SKM-1 (cell line): ENCODE results near the gene CRMP1.
"Not testable (repeated sequence)": the region's sequence is repeated elsewhere in the genome, so short reads cannot be mapped to it uniquely, and the experiment has no call there.

Experiments
- DNase-seq: peaks from one replicate; lab custom pipeline; 2025; ENCODE audit not compliant: unreplicated experiment; lab: John Stamatoyannopoulos, UW

Gene CRMP1

GRCh38 chr4:5825321-5826041 is 67.4 kb downstream of the CRMP1 start:
- DNase-seq: no peak

GRCh38 chr4:5824635-5825034 is 68.3 kb downstream of the CRMP1 start:
- peak; percentile 58 for DNase-seq

GRCh38 chr4:5824227-5824626 is 68.7 kb downstream of the CRMP1 start:
- no peak for DNase-seq

- DNase-seq: no peak
Observed at GRCh38 chr4:5823542-5824211, 69.2 kb downstream of the CRMP1 start.

- DNase-seq: no peak
Observed at GRCh38 chr4:5822619-5823018, 70.3 kb downstream of the CRMP1 start.

- no peak for DNase-seq
Observed at GRCh38 chr4:5821665-5822358, 71.1 kb downstream of the CRMP1 start.

GRCh38 chr4:5816851-5817375 is 76.0 kb downstream of the CRMP1 start:
- no peak for DNase-seq

GRCh38 chr4:5816101-5816500 is 76.8 kb downstream of the CRMP1 start:
- no peak for DNase-seq

- DNase-seq: no peak
Observed at GRCh38 chr4:5815641-5816040, 77.2 kb downstream of the CRMP1 start.

GRCh38 chr4:5814421-5814820 is 78.5 kb downstream of the CRMP1 start:
- no peak for DNase-seq

- no peak for DNase-seq
Observed at GRCh38 chr4:5813882-5814255, 79.0 kb downstream of the CRMP1 start.

GRCh38 chr4:5812506-5813229 is 80.2 kb downstream of the CRMP1 start:
- peak; percentile 83 for DNase-seq

- DNase-seq: not testable (repeated sequence)
Observed at GRCh38 chr4:5812057-5812456, 80.8 kb downstream of the CRMP1 start.

- no peak for DNase-seq
Observed at GRCh38 chr4:5810770-5811430, 82.0 kb downstream of the CRMP1 start.

GRCh38 chr4:5810151-5810550 is 82.7 kb downstream of the CRMP1 start:
- DNase-seq: no peak

- no peak for DNase-seq
Observed at GRCh38 chr4:5809216-5809776, 83.6 kb downstream of the CRMP1 start.

- DNase-seq: no peak
Observed at GRCh38 chr4:5808081-5808741, 84.7 kb downstream of the CRMP1 start.

- no peak for DNase-seq
Observed at GRCh38 chr4:5805270-5805669, 87.6 kb downstream of the CRMP1 start.

- DNase-seq: no peak
Observed at GRCh38 chr4:5804656-5805055, 88.2 kb downstream of the CRMP1 start.

GRCh38 chr4:5802565-5802964 is 90.3 kb downstream of the CRMP1 start:
- no peak for DNase-seq
